PC-3 (cell line): ENCODE measurements around the gene HOXC4. TPM values are rescaled to one million over a fixed set of nuclear protein-coding genes. Genes with fewer than 3 reads are reported as not detected.

Experiments used
- ATAC-seq: fragments of 200-7000 bp; cut with Tn5 transposase; 2 replicates; pipeline ENCODE4 v1.9.1; 2020; ENCODE audit warnings: mild to moderate bottlenecking, moderate library complexity
- BruUV-seq: library from RNA; stranded (reverse); fragments of 400-500 nt; replicated peaks from 2 replicates; lab custom pipeline; 2021; lab: Mats Ljungman, UMichigan
- CTCF ChIA-PET: fragments of 300-600 bp; sonication (Branson Sonifier 250); formaldehyde crosslinking; loops from one replicate; lab custom pipeline; 2022; ENCODE audit warnings: antibody characterized with exemption; lab: Charles Lee
- POLR2A ChIA-PET: fragments of 300-600 bp; sonication (Branson Sonifier 250); formaldehyde crosslinking; loops from one replicate; lab custom pipeline; 2022; ENCODE audit warnings: antibody characterized with exemption; ENCODE audit not compliant: unreplicated experiment; lab: Charles Lee
- DNase-seq: peaks from one replicate; pipeline ENCODE4 v3.0.0-alpha.2; 2015
- H2AFZ ChIP-seq: fragments of 300-600 bp; sonication (generic); 2 replicates; pipeline ENCODE4 v1.6.0; 2016; ENCODE audit warnings: antibody characterized with exemption, low read length
- H3F3A ChIP-seq: fragments of 300-600 bp; sonication (generic); one replicate; pipeline ENCODE4 v1.6.0; 2017; ENCODE audit warnings: antibody characterized with exemption, low read length, control low read depth, mild to moderate bottlenecking; ENCODE audit not compliant: unreplicated experiment
- H3K27ac ChIP-seq: fragments of 300-600 bp; sonication (generic); 2 replicates; pipeline ENCODE4 v1.5.1; 2016; ENCODE audit warnings: mild to moderate bottlenecking, low read length
- H3K27me3 ChIP-seq: fragments of 300-600 bp; sonication (generic); 2 replicates; pipeline ENCODE4 v1.6.1; 2016; ENCODE audit warnings: low read length, mixed read lengths
- H3K36me3 ChIP-seq: fragments of 300-600 bp; sonication (generic); 2 replicates; pipeline ENCODE4 v1.6.1; 2016; ENCODE audit warnings: low read depth, mixed run types, low read length, mixed read lengths
- H3K4me1 ChIP-seq: fragments of 300-600 bp; sonication (generic); 2 replicates; pipeline ENCODE4 v1.5.1; 2016; ENCODE audit warnings: low read length; ENCODE audit not compliant: insufficient read depth
- H3K4me2 ChIP-seq: fragments of 300-600 bp; sonication (generic); 2 replicates; pipeline ENCODE4 v1.6.0; 2016; ENCODE audit warnings: low read length
- H3K4me3 ChIP-seq: fragments of 300-600 bp; sonication (generic); 2 replicates; pipeline ENCODE4 v1.5.1; 2016; ENCODE audit warnings: mild to moderate bottlenecking, low read length, mixed read lengths
- H3K79me2 ChIP-seq: fragments of 300-600 bp; sonication (generic); 2 replicates; pipeline ENCODE4 v1.6.1; 2017; ENCODE audit warnings: low read length, mixed read lengths
- H3K9ac ChIP-seq: fragments of 300-600 bp; sonication (generic); 2 replicates; pipeline ENCODE4 v1.6.0; 2016; ENCODE audit warnings: mild to moderate bottlenecking, low read length
- H3K9me2 ChIP-seq: fragments of 300-600 bp; sonication (generic); replicated peaks from 2 replicates; pipeline ENCODE4 v1.6.1; 2016; ENCODE audit warnings: mixed run types, low read length, mixed read lengths
- H3K9me3 ChIP-seq: fragments of 300-600 bp; sonication (generic); 2 replicates; pipeline ENCODE4 v1.6.1; 2016; ENCODE audit warnings: low read length, mixed read lengths
- H4K20me1 ChIP-seq: fragments of 300-600 bp; sonication (generic); 2 replicates; pipeline ENCODE4 v1.6.1; 2016; ENCODE audit warnings: low read length, mixed read lengths
- CTCF ChIP-seq: fragments of 300-600 bp; sonication (generic); conservative IDR thresholded peaks from 2 replicates; pipeline ENCODE4 v1.5.1; 2017; ENCODE audit warnings: antibody characterized with exemption, low read depth, mild to moderate bottlenecking, low read length
- EZH2 ChIP-seq: fragments of 300-600 bp; sonication (generic); IDR thresholded peaks from one replicate; pipeline ENCODE4 v1.6.1; 2017; ENCODE audit warnings: antibody characterized with exemption, mild to moderate bottlenecking, low read length; ENCODE audit not compliant: unreplicated experiment
- EZH2phosphoT487 ChIP-seq: fragments of 300-600 bp; sonication (generic); IDR thresholded peaks from 2 replicates; pipeline ENCODE4 v1.6.1; 2018; ENCODE audit warnings: mild to moderate bottlenecking, antibody characterized with exemption, low read length, borderline replicate concordance
- intact Hi-C: fragments of 100-400 bp; cut with micrococcal nuclease; formaldehyde crosslinking; loops from 2 replicates; pipeline ENCODE4 v1.9.0; 2023
- total RNA-seq: library from RNA; depleted of rRNA; stranded (reverse); fragments of >200 nt; gene quantifications from 2 replicates; pipeline ENCODE4 v1.2.3, GENCODE V29; 2014

Gene HOXC4
- total RNA-seq, 1 experiment from 2014 or later, result 1.8 TPM

- Histone ChIP-seq H3K4me2 (peak overlapping the region; percentile 71), H3F3A (no peaks in the 10 kb centered on the region), H4K20me1 (no peaks in the 10 kb centered on the region), H3K27ac (no peak overlapping the region), H3K9me2 (no peaks in the 10 kb centered on the region), H3K36me3 (no peaks in the 10 kb centered on the region), H3K9ac (peak overlapping the region; percentile 37), H3K79me2 (peaks cover 18% of the 10 kb centered on the region), H2AFZ (peak overlapping the region; percentile 63), H3K9me3 (no peaks in the 10 kb centered on the region), H3K4me1 (peaks cover 25% of the 10 kb centered on the region), H3K27me3 (no peaks in the 10 kb centered on the region), H3K4me3 (peak overlapping the region; percentile 47; the same call in 1 of the 2 replicates)
- peak; percentile 95 for TF ChIP-seq CTCF
- no peak for TF ChIP-seq EZH2phosphoT487
- TF ChIP-seq EZH2, result no peak
- CTCF ChIA-PET, result interaction anchor here (0.6 to 1.5 kb wide), 7 partner anchors 21 to 208 kb away, joined by 3 to 17 read pairs (median 3); partner anchors contain the start of genes HOXC10 and HOXC5
- intact Hi-C loops, result loop anchor here (1.0 kb wide), 1 partner anchor 195 kb away; no protein-coding TSS in a partner anchor
- POLR2A ChIA-PET, result interaction anchor here (0.7 kb wide), 1 partner anchor 186 kb away, joined by 9 read pairs; no protein-coding TSS in a partner anchor
- ATAC-seq (peak; percentile 68), DNase-seq (peak; percentile 91)
- no TSS peak for BruUV-seq
Measured at GRCh38 chr12:54005853-54006558, 47.6 kb upstream of the HOXC4 start.

- H3K9ac ChIP-seq, result peak overlapping the region; percentile 37
- ATAC-seq (no peak), DNase-seq (no peak)
- H3K79me2 ChIP-seq, result peaks cover 24% of the 10 kb centered on the region
- H3K4me2 ChIP-seq, result peak overlapping the region; percentile 71
- peak overlapping the region; percentile 47; the same call in 1 of the 2 replicates for H3K4me3 ChIP-seq
- TF ChIP-seq CTCF (no peak), EZH2phosphoT487 (no peak), EZH2 (no peak)
- no peaks in the 10 kb centered on the region for H4K20me1 ChIP-seq
- no peaks in the 10 kb centered on the region for H3K9me3 ChIP-seq
- peak overlapping the region; percentile 63 for H2AFZ ChIP-seq
- no peaks in the 10 kb centered on the region for H3K27me3 ChIP-seq
- H3K4me1 ChIP-seq, result peaks cover 32% of the 10 kb centered on the region
- ChIA-PET POLR2A (interaction anchor here (0.5 kb wide), 1 partner anchor 185 kb away, joined by 14 read pairs; no protein-coding TSS in a partner anchor), CTCF (interaction anchor here (0.6 to 1.5 kb wide), 4 partner anchors 22 to 195 kb away, joined by 3 to 17 read pairs (median 7); partner anchors contain the start of gene HOXC10)
- no TSS peak for BruUV-seq
- H3F3A ChIP-seq, result no peaks in the 10 kb centered on the region
- intact Hi-C loops, result loop anchor here (1.0 kb wide), 1 partner anchor 195 kb away; no protein-coding TSS in a partner anchor
- no peak overlapping the region for H3K27ac ChIP-seq
- no peaks in the 10 kb centered on the region for H3K36me3 ChIP-seq
- no peaks in the 10 kb centered on the region for H3K9me2 ChIP-seq
Measured at GRCh38 chr12:54006559-54007220, 46.9 kb upstream of the HOXC4 start.
